IPS-NIHi11 (cell line): ENCODE measurements around the gene DAPK1.
"Not testable (repeated sequence)": the region's sequence is repeated elsewhere in the genome, so short reads cannot be mapped to it uniquely, and the experiment has no call there.

Source experiments
- DNase-seq: peaks from one replicate; pipeline ENCODE4 v3.0.0; 2012; ENCODE audit warnings: mixed read lengths, low spot score

DAPK1 gene

DNA sequence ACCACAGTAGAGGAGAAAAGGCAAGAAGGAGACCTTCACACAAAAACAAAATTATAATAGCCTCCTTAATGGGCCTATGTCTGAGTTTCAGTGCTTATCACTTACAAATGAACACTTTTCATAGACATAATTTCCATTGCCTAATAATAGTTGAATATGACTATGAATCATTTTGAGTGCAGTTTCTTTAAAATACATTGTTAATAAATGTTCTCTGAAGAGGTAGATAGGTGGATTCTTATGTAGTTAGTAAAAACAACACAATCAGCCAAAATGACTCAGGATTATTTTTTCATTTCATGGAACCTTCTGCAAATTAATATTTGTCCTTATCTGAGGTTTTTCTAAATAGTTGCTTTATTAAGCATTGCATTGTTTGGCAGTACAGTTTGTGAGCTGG lies 45.6 kb downstream of the DAPK1 start:
- no peak for DNase-seq

DNA sequence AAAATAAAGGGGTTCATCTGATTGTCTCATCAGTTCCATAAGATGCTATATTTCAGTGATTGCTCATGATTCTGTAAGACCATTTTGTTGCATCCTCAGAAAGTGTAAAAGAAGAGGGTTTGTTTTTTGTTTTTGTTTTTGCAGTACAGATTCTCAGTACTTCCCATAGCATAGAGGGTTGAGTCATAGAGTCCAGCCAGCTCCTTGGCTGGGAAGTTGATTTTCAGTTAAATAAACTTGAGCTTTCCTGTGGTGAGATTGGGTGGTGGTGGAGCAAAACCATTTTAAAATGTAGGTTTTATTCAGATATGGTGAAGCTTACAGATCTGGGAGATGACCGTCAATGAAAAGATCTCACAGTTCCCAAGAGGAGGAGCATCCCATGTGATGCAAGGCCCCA lies 48.2 kb downstream of the DAPK1 start:
- DNase-seq, result no peak

DNA sequence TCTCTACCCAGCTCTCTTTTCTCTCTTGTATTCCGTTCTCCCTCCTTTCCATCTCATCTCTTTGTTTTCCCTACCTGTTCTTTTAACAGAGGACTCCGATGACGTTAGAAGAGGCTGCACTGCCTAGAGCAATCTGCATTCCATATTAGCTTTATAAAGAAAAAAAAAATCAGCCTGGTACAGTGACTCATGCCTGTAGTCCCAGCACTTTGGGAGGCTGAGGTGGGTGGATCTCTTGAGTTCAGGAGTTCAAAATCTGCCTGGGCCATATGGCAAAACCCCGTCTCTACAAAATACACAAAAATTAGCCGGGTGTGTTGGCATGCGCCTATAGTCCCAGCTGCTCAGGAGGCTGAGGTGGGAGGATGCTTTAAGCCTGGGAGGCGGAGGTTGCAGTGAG lies 49.0 kb downstream of the DAPK1 start:
- no peak for DNase-seq

DNA sequence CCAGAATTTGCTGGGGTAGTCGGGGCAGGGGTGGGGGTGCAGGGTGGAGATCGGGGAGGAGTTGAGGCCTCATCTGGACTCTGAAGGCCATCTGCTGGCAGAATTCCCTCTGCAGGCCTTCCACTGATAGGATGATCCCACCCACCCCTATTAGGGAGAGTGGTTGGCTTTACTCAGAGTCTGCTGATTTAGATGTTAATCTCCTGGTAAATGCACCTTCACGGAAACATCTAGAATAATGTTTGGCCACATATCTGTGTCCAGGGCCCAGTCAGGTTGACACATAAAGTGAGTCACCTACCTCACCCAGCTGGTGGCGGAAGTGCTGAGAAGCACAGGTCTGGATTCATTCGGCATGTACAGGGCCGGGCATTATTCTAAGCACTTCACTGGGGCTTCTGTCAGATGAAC lies 50.0 kb downstream of the DAPK1 start:
- DNase-seq, result no peak

DNA sequence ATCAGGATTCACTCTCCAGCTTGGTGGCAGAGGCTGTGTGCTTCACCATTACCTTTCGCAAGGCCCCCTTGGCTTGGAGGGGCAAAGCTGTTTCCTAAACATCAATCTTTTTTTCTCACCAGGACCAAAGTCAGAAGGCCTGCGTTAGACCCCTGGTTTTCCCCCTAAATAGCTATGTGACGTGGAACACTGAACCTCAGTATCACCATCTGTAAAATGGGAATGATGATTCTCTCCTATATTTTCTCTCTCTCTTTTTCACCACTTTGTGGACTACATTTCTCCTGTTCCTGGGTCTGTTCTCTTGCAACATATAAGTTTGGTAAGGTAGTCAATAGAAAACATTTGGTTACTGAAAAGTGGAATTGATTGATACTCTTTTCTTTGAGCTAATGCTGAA lies 50.5 kb downstream of the DAPK1 start:
- no peak for DNase-seq

DNA sequence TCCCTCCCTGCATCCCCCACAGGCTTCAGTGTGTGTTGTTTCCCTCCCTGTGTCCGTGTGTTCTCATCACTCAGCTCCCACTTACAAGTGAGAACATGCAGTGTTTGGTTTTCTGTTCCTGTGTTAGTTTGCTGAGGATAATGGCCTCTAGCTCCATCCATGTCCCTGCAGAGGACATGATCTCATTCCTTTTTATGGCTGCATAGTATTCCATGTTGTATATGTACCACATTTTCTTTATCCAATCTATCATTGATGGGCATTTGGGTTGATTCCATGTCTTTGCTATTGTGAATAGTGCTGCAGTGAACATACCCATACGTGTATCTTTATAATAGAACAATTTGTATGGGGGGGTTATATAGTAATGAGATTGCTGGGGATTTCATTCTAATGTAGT lies 51.4 kb downstream of the DAPK1 start:
- DNase-seq, result not testable (repeated sequence)

DNA sequence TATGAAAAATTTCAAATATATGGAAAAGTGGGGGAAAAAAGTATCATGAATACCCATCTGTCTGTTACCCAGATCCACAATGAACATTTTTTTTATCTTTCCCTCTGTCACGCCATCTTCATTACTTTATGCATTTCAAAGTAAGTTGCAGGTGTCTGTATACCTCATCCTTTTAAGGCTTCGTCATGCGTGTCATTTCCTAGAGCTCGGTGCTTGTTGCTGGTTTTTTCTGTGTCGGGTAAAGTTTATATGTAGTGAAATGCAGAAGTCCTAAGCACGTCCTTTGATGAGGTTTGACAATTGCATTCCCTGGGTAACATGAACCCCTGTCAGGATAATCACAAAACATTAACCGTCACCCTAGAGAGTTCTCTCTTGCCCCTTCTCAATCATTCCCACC lies 52.1 kb downstream of the DAPK1 start:
- no peak for DNase-seq

DNA sequence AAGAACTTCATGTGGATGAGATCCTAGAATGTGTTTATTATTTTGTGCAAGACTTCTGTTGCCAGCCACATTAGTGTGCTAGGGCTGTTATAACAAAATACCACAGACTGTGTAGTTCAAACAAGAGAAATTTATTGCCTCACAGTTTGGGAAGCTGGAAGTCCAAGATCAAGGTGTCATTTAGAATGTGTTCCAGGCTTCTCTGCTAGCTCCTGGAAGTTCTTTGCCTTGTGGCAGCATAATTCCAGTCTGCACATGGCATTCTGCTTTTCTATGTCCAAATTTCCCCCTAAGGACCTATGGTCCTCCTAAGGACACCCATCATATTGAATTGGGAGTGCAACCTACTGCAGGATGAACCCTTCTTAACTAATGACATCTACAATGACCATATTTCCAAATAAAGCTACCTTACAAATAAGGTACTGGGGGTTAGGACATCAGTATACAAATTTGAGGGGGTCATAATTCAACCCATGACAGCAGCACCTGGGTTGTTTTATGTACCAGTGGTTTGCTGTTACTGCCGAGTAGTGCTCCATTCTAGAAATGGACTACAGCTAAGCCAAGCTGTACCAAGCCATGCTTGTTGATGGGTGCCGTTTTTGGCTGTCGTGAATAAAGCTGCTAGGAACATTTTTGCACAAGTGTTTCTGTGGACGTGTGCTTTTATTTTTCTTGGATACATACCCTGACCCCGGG lies 52.7 kb downstream of the DAPK1 start:
- no peak for DNase-seq

DNA sequence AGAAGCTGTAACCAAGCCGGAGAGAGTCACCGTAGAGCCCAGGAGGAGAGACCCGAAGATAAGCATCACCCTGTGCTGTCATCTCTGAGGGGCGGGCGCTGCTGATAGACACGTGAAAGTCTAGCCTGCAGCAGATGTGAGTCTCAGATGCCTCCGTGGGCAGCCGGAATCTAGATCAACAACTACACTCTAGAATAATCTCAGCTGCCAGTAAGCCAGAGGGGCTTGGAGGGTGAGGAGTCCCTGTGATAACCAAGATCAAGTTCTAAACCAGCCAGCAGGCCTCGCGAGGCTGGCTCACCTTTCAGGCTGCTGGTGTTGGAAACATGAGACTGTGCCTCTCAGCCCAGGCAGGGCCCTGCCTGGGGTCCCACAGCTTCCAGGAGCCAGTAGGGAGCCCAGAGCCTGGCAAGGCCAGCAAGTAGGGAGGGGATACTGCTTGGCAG lies 54.1 kb downstream of the DAPK1 start:
- DNase-seq, result no peak

DNA sequence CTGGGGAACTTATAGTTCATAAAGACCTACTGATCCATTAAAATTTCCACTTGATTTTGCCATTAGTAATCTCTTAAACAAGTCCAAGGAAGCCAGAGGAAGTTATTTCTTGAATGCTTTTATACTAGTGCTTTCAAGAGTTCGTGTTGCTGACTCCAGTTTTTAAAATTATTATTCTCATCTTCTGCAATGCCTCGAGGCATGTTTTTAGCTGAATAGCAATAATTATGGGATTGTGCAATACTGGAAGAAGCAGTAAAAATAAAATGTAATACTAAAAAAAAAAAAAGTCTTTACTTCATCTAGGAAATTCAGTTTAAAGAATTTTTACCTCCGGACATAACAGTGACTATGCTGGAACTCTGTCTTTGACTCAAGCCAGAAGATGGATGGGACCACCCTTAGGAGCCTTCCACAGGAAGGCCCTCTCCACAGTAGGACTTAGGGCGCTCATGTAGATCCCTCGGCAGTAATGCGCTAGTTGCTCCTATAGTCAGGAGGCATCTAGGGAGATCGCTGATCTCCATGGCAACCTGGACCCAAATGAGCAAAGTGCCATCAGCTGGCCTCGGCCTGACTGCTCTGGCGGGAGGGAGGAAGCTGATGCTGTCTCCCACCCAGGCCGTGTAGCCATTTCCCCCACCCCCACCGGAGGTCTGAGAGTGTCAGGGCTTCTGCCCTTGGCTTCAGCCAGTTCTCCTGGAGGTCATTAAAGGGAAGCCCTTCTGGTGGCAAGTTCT lies 56.7 kb downstream of the DAPK1 start:
- DNase-seq, result no peak

DNA sequence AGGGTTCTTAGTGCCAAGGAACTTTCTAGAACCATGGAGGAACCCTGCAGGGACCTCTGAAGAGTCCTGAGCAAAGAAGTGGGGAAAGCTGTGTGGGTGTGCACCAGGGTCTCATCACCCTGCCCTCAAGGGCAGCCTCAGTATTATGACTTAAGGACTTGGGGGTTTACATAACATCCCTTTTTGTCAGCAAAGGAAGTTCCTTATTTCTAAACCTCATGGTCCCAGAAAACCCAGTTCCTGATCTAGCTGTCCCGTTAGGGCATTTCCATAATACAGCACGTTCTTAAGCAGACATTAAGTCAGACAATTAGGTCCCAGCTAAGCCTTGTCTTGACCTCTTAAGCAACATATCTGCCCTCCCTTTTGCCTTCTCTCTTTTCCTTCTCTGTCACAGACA lies 57.3 kb downstream of the DAPK1 start:
- DNase-seq, result no peak

DNA sequence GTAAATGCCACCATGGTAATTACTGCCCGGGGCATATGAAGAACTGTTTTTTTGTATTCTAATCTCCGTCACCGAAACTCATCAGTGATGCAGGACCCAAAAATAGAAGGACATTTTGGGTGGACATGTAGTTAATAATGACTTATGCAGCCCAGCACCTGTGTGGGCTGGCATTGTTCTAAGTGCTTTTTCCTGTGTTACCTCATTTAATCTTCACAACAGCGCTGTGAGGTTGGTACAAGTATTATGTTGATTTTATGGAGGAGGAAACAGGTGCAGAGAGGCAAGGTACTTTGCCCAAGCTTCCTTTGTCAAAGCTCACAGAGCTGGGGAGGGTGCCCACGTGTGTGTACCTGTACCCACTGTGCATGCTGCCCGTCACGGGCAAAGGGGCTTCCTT lies 58.4 kb downstream of the DAPK1 start:
- no peak for DNase-seq

DNA sequence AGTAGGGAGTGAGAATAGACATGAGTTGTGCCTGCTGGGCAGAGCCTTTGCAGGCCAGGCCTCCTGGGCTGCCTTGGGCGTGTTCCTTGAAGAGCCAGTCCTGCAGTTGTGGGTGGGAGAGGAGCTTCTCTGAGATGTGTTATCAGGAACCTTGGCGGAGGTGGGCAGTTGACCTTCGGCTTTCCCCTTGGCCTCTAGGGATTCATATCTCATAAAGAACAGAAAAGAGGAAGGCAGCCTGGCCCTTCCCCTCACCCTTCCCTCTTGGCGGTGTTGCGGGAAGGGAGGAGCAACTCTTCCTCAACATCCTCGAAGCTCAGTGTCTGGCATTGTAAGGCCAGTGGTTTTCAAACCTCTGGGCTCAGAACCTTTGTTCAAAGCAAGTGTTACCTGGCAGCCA lies 59.2 kb downstream of the DAPK1 start:
- DNase-seq, result no peak

DNA sequence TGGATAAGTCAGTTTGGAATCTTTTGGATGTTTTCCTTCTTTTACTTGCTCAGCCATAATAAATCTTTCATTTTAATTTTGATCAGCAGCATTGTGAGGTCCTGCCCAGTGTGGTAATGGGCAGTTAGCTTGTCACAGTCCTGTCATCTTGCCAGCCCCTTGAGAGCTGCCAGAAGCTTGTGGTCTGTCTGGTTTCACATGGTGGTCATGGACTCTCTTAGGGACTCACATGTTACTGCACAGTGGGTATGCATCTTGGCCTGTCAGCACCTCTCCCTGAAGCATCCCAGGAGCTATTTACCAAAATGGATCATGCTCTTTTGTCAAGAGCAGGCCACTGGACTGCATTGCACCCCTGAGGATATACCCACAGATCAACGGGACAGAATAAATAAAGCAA lies 60.3 kb downstream of the DAPK1 start:
- no peak for DNase-seq

DNA sequence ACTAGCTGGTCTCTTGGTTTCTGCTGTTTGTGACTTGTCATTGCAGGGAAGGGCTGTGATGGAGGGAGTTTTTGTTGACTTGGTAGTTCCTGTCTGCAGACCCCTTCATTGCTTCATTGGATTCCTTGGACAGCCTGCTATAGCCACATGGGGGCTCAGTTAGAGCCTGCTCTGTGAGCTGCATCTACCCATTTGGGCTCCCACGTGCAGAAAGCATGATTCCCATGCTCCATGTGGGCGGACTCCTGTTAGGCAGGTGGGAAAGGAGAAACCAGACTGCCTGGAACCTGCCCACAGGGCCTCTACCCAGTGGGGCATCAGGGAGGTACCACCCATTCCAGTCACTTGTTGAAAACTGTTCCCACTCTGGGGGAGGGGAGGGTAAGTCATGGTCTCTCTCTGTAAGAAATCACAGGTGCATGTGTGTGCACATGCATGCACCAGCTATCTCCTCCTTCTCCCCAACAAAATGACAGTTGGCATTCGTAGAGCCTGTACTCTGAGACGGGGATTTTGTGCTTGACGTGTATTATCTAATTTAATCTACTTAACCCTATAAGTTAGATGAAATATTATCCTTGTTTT lies 61.0 kb downstream of the DAPK1 start:
- DNase-seq, result no peak

DNA sequence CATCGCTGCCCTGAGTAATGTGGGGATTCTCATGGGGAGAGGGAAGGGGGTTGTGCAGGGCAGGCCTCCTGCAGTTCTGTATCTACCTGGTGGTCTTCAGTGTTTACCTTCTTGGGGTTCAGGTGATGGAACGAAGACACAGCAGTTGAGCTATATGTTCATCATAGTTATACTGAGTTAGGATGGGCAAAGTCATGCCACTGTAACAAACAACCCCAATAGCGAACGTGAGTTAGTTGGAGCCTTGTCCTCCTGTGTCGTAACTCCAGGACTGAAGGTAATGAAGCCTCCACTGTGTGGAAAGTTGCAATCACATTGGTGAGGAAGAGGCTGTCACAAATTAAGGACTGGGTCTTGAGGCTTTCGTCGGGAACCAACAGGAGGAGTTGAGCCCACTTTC lies 64.4 kb downstream of the DAPK1 start:
- DNase-seq, result no peak

DNA sequence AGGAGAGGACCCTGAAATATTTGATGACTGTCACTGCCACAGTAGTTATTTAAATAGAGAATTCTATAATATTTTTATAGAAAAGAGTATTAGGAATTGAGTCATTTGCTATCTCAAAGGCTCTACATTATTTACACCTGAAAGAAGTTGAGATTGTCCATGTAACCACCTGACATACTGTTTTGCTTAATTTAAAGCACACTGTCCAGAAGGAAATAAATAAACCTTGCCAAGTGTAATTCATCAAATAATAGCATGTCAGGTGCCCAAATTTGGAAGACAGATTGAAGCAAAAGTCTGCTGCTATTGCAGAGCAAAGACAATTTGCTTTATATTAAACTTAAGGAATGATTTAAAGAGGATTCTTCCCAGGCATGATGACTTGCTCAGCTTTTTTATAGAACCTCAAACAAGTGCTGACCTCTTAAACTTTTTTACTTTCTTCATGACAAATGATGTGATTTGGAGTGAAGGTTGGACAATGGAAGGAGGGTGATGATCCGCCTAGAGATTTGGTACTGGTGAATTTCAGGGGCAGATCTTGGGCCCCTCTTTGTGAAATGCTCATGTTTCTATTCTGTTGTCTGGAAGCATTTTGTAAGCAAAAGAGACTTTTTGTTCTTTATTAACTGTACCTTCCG lies 65.0 kb downstream of the DAPK1 start:
- no peak for DNase-seq

DNA sequence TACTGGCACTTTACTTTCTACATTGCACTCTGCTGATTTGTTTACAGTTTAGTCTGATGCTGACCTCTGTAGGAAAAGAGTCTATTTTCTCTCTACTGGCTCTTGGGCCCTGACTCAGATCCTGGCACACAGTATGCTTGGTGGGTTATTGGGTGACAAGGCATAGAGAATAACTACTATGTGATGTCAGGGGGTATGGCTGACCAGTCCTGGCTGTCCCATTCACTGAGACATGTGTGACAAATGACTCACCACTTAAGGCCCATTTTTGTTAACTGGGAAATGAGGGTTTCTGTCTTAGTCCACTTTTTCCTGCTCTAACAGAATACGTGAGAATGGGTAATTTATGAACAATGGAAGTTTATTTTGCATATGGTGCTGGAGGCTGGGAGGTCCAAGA lies 66.4 kb downstream of the DAPK1 start:
- DNase-seq, result no peak

DNA sequence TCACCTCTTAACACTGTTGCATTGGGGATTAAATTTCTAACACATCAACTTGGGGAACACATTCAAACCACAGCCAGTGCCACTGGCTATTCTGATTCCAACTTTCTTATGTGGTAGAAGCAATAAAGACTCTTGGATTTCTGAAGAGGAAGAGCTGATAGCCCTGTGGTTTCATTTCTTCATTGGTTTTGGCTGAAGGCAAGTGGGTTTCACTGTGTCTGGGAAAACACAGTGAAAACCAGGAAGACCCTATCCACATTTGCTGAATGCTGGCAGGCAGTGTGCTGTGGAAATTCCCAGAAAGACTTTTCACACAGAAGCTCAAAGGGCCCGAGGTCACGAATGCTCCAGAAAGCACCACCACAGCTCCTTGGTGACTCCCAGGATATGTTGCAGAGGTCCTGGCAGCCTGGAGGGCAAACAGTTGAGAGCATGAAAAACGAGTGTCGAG lies 67.1 kb downstream of the DAPK1 start:
- DNase-seq, result no peak

DNA sequence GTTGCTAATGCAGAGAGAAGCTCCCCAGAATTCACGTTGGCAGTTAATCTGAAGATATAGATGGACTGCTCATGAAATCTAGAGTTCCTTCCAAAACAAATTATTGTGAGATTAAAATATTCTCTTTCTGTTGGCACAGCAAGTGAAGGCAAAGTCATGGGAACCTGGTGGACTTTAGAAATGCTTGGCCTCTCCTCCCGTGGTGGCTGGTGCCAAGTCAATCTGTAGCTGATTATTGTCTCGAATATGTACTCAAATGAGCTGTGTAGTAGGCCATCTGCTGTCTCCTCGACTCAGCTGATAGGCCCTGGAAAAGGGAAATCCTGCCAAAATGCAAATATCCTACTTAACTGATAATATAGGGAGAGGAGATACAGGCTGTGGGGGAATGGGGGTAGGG lies 69.3 kb downstream of the DAPK1 start:
- no peak for DNase-seq

DNA sequence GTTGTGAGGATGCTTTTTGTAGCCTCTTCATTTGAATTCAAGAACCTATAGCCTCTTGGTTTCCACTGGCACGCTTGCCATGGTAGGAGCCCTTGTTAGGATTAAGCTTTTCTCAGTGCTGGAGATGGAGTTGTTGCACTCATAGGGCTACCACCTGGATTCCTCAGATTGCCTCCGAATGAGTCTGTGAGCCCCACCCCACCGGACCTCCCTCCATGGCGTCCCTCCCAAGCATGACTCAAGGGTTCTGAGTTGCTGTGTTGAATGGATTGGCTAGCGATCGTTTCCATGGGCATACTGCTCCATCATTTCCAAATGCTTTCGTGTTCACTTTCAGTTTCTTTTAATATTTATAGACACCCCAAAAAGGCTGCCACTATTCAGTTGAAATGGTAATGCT lies 69.9 kb downstream of the DAPK1 start:
- DNase-seq, result no peak

DNA sequence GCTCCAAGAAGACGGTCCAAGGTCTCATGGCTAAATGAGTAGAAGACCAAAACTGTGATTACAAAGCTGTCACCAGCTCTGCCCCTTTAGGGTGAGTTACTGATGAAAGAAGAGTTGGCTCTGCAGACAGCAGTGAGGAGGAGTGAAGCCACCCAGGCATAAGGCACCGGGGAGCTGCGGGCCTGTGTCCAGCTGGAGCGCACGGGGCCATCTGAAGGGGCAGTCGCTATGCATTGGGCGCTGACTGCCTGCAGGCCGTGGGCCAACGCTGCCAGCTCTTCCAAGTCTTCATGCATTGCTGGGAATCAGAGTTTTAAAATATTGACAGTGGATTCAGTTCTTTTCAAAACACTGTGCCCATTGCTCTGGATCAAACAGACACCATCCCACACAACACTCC lies 70.3 kb downstream of the DAPK1 start:
- no peak for DNase-seq

DNA sequence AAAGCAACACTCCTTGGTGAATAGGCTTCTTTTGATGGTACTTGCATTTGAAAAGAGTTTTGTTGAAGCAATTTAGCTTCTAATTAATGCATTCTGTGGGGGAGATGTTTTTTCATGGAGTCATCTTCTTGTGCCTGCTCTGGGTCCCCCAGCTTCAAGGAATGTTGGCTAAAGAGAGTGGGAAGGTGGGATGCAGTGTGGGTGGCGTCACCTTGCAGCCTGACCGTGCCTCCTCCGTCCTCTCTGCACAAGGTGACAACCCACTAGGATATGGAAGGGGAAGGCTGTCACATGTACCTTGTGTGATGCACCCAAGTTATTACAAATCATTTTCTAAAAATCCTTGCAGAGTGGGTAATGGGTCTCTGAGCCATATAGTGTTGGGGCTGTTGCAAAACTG lies 70.7 kb downstream of the DAPK1 start:
- DNase-seq, result no peak
